OCI-LY3 (cell line): ENCODE measurements around the gene TNFAIP8L1.
"Not testable (repeated sequence)": the region's sequence is repeated elsewhere in the genome, so short reads cannot be mapped to it uniquely, and the experiment has no call there.

Experiments used
- H2AFZ ChIP-seq: fragments of 200-600, 300-600 bp; shearing (Covaris generic); 2 replicates; pipeline ENCODE4 v1.6.0; 2014; ENCODE audit warnings: antibody characterized with exemption, low read depth, low read length
- H3K27ac ChIP-seq: fragments of 200-600, 300-600 bp; sonication (generic); 2 replicates; pipeline ENCODE4 v1.5.1; 2014; ENCODE audit warnings: mild to moderate bottlenecking, low read length, moderate library complexity, mixed read lengths
- H3K27me3 ChIP-seq: fragments of 200-600, 300-600 bp; sonication (generic); 2 replicates; pipeline ENCODE4 v1.6.1; 2014; ENCODE audit warnings: low read depth, low read length, mixed read lengths
- H3K36me3 ChIP-seq: fragments of 200-600, 300-600 bp; sonication (generic); replicated peaks from 2 replicates; pipeline ENCODE3; 2014; ENCODE audit warnings: low read depth, low read length, mixed read lengths
- H3K4me1 ChIP-seq: fragments of 300-600, 200-600 bp; sonication (generic); 2 replicates; pipeline ENCODE4 v1.6.1; 2014; ENCODE audit warnings: low read length, mixed read lengths
- H3K4me2 ChIP-seq: fragments of 200-600, 300-600 bp; sonication (generic); 2 replicates; pipeline ENCODE4 v1.6.1; 2014; ENCODE audit warnings: low read length, mixed read lengths
- H3K4me3 ChIP-seq: fragments of 300-600, 200-600 bp; sonication (generic); 2 replicates; pipeline ENCODE4 v1.5.1; 2014; ENCODE audit warnings: antibody characterized with exemption, mild to moderate bottlenecking, low read length, moderate library complexity
- H3K79me2 ChIP-seq: fragments of 300-600, 200-600 bp; shearing (Covaris generic); 2 replicates; pipeline ENCODE4 v1.6.1; 2014; ENCODE audit warnings: mild to moderate bottlenecking, low read length, mixed read lengths
- H3K9ac ChIP-seq: fragments of 300-600, 200-600 bp; shearing (Covaris generic); 2 replicates; pipeline ENCODE4 v1.6.0; 2014; ENCODE audit warnings: mild to moderate bottlenecking, low read length, moderate library complexity
- H3K9me3 ChIP-seq: fragments of 200-600, 300-600 bp; shearing (Covaris generic); 2 replicates; pipeline ENCODE4 v1.6.1; 2014; ENCODE audit warnings: low read length, mixed read lengths; ENCODE audit not compliant: insufficient read depth
- H4K20me1 ChIP-seq: fragments of 200-600, 300-600 bp; sonication (generic); 2 replicates; pipeline ENCODE4 v1.6.1; 2016; ENCODE audit warnings: low read length, mixed read lengths; ENCODE audit not compliant: insufficient read depth
- CTCF ChIP-seq: fragments of 200-600, 300-600 bp; sonication (generic); IDR thresholded peaks from 2 replicates; pipeline ENCODE4 v1.5.1; 2014; ENCODE audit warnings: antibody characterized with exemption, low read length, low read depth
- EZH2phosphoT487 ChIP-seq: fragments of 200-600 bp; shearing (Covaris generic); IDR thresholded peaks from 2 replicates; pipeline ENCODE4 v1.6.1; 2018; ENCODE audit warnings: antibody characterized with exemption, mixed run types, low read depth

TNFAIP8L1 gene

GRCh38 chr19:4673726-4674125 lies 34.4 kb downstream of the TNFAIP8L1 start:
- Histone ChIP-seq H3K27me3 (no peaks in the 10 kb centered on the region), H3K27ac (no peak overlapping the region), H2AFZ (no peak overlapping the region), H3K4me1 (peaks cover 6% of the 10 kb centered on the region), H3K9ac (no peak overlapping the region), H3K9me3 (no peaks in the 10 kb centered on the region), H3K79me2 (peaks cover 11% of the 10 kb centered on the region), H3K4me2 (no peak overlapping the region), H4K20me1 (no peaks in the 10 kb centered on the region; the same call in 1 of the 2 replicates), H3K36me3 (peaks cover 8% of the 10 kb centered on the region), H3K4me3 (no peak overlapping the region)
- no peak for TF ChIP-seq EZH2phosphoT487
- no peak for TF ChIP-seq CTCF

- Histone ChIP-seq H3K27me3 (no peaks in the 10 kb centered on the region), H2AFZ (no peak overlapping the region), H3K9ac (no peak overlapping the region), H3K36me3 (peaks cover 13% of the 10 kb centered on the region), H4K20me1 (no peaks in the 10 kb centered on the region; the same call in 1 of the 2 replicates), H3K4me3 (no peak overlapping the region), H3K9me3 (no peaks in the 10 kb centered on the region), H3K79me2 (no peaks in the 10 kb centered on the region), H3K4me1 (no peaks in the 10 kb centered on the region), H3K27ac (no peak overlapping the region), H3K4me2 (no peak overlapping the region)
- TF ChIP-seq EZH2phosphoT487 (no peak), CTCF (no peak)
Observed at GRCh38 chr19:4675346-4675745, 36.0 kb downstream of the TNFAIP8L1 start.

- Histone ChIP-seq H3K27ac (no peak overlapping the region), H3K36me3 (peaks cover 13% of the 10 kb centered on the region), H4K20me1 (no peaks in the 10 kb centered on the region; the same call in 1 of the 2 replicates), H3K9me3 (no peaks in the 10 kb centered on the region), H3K27me3 (no peaks in the 10 kb centered on the region), H3K4me1 (no peaks in the 10 kb centered on the region), H3K79me2 (no peaks in the 10 kb centered on the region), H2AFZ (no peak overlapping the region), H3K9ac (no peak overlapping the region), H3K4me2 (no peak overlapping the region), H3K4me3 (no peak overlapping the region)
- TF ChIP-seq CTCF = peak; percentile 51
- TF ChIP-seq EZH2phosphoT487 = no peak
Observed at GRCh38 chr19:4676955-4677731, 37.8 kb downstream of the TNFAIP8L1 start.

- no peak overlapping the region for H3K9ac ChIP-seq
- no peak overlapping the region for H3K27ac ChIP-seq
- no peak overlapping the region for H3K4me2 ChIP-seq
Observed at GRCh38 chr19:4678881-4679790, 39.8 kb downstream of the TNFAIP8L1 start.

GRCh38 chr19:4680021-4680420 lies 40.7 kb downstream of the TNFAIP8L1 start:
- H3K9ac ChIP-seq, H4K20me1 ChIP-seq: not testable (repeated sequence)

More at GRCh38 chr19:4678881-4679790, 39.8 kb downstream of the TNFAIP8L1 start:
- no peaks in the 10 kb centered on the region for H3K9me3 ChIP-seq
- no peak for TF ChIP-seq CTCF
- no peak for TF ChIP-seq EZH2phosphoT487
- no peak overlapping the region for H2AFZ ChIP-seq
- H3K36me3 ChIP-seq = peaks cover 21% of the 10 kb centered on the region
- H3K27me3 ChIP-seq = no peaks in the 10 kb centered on the region
- H3K4me3 ChIP-seq = no peak overlapping the region
- no peaks in the 10 kb centered on the region for H3K79me2 ChIP-seq
- no peaks in the 10 kb centered on the region for H3K4me1 ChIP-seq
- H4K20me1 ChIP-seq = no peaks in the 10 kb centered on the region; the same call in 1 of the 2 replicates

More at GRCh38 chr19:4680021-4680420, 40.7 kb downstream of the TNFAIP8L1 start:
- H3K27me3 ChIP-seq, H3K27ac ChIP-seq, H3K4me1 ChIP-seq, H3K4me3 ChIP-seq, H2AFZ ChIP-seq, H3K79me2 ChIP-seq, H3K9me3 ChIP-seq, H3K4me2 ChIP-seq: not testable (repeated sequence)
- peaks cover 21% of the 10 kb centered on the region for H3K36me3 ChIP-seq
